GM21367 (cell line): ENCODE data around the gene TMEM138.
"Not testable (repeated sequence)": the region's sequence is repeated elsewhere in the genome, so short reads cannot be mapped to it uniquely, and the experiment has no call there.

Experiments used
- ATAC-seq: cut with Tn5 transposase; IDR thresholded peaks from one replicate; pipeline ENCODE4 v1.9.1; 2021; ENCODE audit not compliant: unreplicated experiment

Gene TMEM138

DNA sequence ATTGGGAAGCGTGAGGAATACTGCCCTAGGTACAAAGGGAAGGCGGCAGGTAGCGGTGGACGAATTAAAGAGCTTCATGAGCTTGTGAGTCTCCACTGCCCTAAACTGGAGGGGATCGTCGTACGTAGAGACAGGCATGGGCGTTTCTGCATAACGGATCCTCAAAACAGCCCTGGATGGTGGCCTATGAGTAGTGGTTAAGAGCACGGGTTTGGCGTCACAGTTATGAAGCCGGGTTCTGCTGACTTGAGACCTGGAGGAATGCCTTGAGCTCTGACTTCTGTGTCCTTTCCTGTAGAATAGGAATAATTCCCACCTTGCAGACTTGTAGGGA is 335 bp downstream of the TMEM138 start:
- no peak for ATAC-seq

DNA sequence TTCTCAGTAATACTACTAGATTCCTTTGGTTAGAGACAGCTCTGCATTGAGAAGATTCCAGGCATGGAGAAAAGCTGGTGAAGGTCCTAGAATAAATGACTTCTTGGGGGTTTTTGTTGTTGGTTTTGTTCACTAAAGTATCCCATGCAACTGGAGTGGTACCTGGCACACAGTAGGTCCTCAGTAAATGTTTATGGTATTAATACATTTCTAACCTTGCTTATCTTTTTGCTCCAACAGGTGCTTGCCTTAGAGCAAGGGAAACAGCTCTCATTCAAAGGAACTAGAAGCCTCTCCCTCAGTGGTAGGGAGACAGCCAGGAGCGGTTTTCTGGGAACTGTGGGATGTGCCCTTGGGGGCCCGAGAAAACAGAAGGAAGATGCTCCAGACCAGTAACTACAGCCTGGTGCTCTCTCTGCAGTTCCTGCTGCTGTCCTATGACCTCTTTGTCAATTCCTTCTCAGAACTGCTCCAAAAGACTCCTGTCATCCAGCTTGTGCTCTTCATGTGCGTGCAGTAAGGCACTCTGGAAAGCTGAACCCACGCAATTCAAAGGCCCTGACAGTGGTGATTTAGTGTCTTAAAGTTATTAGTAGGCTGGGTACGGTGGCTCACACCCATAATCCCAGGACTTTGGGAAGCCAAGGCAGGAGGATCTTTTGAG is 2.0 kb downstream of the TMEM138 start:
- ATAC-seq, result no peak

DNA sequence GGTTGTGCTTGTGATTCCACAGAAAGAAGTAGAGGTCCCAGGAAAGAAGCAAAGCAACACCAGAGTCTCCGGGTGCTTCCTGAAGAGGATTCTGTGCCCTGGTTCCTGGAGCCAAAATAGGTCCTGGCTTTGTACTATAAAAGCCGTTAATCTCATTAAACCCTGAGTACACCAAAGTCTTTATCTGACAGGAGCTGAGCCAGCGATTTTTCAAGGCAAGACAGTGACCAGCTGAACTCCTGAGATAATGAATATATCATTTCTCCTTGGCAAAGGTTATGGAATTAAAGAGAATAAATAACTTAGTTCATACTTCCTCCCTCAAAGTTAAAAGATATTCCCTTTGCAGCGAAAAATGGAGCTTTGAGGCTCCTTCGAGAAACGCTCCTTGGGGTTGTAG is 5.2 kb downstream of the TMEM138 start:
- no peak for ATAC-seq

GRCh38 chr11:61368646-61369045 is 6.5 kb downstream of the TMEM138 start:
- no peak for ATAC-seq

- ATAC-seq, result no peak
These were observed 7.5 kb downstream of the TMEM138 start for GRCh38 chr11:61369372-61370348.

DNA sequence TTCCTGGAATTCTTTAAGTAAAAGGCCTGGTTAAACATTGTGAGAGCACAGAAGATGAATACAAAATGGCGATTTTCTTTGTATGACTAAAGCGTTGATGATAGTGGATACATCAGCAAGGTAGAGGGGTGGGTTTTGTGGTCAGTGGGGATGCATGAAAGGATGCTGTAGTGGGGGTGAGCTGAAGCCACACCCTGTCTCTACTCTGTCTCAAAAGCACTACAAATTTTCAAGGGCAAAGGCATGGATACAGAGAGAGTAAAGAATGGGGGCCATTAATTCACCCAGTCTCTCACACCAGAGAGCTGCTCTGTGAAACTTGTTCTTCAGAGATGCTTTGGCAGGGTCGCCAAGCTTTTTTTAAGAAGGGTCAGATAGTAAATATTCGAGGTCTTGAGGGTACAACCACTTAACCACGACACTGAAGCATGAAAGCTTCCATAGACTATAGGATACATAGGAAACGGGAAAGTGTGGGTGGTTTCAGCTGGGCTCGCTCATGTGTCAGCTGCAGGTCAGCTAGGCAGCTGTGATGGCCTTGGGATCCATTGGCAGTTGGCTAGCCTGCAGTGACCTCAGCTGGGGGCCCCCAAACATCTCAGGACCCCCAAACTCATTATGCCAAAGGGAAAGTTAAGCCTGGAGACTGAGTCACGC is 8.3 kb downstream of the TMEM138 start:
- no peak for ATAC-seq

DNA sequence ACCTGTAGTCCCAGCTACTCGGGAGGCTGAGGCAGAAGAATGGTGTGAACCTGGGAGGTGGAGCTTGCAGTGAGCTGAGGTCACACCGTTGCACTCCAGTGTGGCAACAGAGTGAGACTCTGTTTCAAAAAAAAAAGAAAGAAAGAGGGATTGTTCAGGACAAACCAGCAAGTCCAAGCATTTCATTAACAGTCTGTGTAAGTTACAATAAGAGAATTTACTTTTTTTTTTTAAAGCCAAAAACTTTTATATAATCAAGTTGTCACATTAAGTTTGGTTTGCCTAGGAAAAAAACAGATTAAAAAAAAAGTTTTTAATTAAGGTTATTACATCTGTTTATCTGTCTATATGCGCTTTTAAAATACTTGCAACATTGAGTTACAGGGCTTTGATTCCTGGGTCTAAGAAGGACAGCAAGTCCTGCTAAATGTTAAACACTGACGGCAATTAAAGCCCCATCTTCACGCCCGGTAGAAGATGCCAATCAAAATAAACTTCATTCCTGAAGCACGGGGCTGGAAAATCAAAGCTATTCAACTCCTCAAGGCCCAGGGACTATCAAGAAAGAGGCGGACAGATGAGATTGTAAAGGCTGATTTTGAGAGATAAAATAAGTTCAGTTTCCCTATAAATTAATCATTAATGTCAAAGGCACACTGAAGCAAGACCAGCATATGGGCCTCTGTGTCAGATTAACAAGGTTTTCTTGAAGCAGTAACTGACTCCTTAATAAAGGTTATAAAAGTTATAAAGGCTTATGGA is 10.7 kb downstream of the TMEM138 start:
- no peak for ATAC-seq

GRCh38 chr11:61375761-61376108 is 13.6 kb downstream of the TMEM138 start:
- ATAC-seq, result no peak

GRCh38 chr11:61377461-61378160 is 15.4 kb downstream of the TMEM138 start:
- ATAC-seq, result no peak

GRCh38 chr11:61378713-61379313 is 16.6 kb downstream of the TMEM138 start:
- ATAC-seq, result no peak

- no peak for ATAC-seq
These were observed 18.7 kb downstream of the TMEM138 start for GRCh38 chr11:61380884-61381283.

DNA sequence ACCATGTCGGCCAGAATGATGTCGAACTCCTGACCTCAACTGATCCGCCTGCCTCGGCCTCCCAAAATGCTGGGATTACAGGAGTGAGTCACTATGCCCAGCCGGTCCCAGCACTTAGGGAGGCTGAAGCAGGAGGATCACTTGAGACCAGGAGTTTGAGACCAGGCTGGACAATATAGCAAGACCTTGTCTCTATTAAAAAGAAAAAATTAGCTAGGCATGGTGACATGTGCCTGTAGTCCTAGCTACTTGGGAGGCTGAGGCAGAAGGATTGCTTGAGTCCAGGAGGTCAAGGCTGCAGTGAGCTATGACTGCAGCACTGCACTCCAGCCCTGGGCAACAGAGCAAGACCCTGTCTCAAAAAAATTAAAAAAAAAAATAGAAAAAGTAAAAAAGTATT is 21.7 kb downstream of the TMEM138 start:
- ATAC-seq, result not testable (repeated sequence)

DNA sequence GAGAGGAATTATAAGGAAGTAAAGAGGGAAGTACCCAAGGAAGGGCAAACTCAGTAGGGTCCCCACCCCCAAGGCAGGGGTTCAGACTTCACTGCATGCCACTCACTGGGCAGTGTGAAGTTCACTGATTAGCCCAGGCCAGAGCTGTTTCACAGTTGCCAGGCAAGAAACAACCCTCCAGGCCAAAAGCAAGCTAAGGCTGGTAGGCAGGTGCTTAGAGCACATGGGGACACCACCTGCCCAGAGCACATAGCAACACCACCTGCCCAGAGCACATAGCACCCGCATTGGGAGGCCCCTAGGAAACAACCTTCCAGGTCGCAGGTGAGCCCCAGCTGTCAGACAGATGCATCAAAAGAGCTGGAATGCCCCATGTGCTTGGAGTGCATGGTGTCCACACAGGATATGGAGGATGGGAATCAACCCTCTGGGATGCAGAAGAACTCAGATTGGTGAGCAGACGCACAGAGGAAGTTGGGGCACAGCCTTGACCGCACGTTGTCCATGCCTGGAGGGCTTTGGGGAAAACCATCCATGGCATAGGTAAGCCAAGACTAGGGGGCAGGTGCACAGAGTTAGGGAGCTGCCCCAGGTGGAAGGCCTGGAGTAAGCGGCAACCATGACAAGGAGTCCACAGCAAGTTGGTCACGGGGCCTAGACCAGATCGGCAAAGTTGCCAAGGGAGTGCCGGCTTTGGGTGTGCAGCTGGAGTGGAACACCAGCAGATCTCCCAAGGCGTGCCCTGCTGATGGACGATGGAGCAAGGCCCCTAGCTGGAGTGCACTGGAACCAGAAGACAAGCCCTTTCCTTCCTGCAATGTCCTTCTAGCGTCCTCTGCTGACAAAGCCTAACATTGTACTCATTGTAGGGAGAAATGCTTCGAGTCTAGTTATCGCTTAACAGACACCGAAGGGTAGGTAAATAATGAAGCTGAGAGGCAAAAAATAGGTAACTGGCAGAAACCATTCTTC is 22.4 kb downstream of the TMEM138 start:
- no peak for ATAC-seq

- ATAC-seq, result no peak
These were observed 28.0 kb downstream of the TMEM138 start for GRCh38 chr11:61390161-61390560.

GRCh38 chr11:61392981-61393595 is 30.9 kb downstream of the TMEM138 start:
- no peak for ATAC-seq

GRCh38 chr11:61401173-61401572 is 39.0 kb downstream of the TMEM138 start:
- no peak for ATAC-seq

DNA sequence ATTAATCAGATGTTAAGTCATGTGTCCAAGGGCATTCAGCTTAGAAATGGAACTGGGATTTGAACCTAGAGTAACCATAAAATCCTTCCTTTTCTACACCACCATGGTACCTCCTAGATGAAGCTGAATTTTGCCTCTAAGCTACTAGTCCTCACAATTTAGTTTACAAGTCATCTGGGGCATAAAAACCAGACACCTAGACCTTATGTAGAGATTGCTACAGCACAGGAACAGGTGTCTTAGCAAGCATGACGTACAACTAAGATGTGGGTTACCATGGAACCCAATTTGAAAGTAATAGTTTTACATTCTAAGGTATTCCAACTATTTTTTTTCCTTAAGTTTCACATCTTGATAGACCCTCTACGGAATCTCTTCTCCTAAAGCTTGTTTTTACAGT is 39.4 kb downstream of the TMEM138 start:
- no peak for ATAC-seq

- no peak for ATAC-seq
These were observed 41.5 kb downstream of the TMEM138 start for GRCh38 chr11:61403658-61404057.

- no peak for ATAC-seq
These were observed 41.9 kb downstream of the TMEM138 start for GRCh38 chr11:61404103-61404502.
